Measurements from ENCODE around the gene TAF3. TPM values are rescaled to one million over a fixed set of nuclear protein-coding genes. Genes with fewer than 3 reads are reported as not detected.
A peak's percentile ranks its signal among the peaks of the same experiment; 100 is the strongest.

The TAF3 gene
- total RNA-seq, 1 donor from 2014 or later, result 11.8 TPM

GRCh38 chr10:8037199-8037801 lies 219.0 kb downstream of the TAF3 start:
- intact Hi-C loops (cut with DNase I), result no loop called here
- no peak for DNase-seq (ENCODE audit: missing footprints)
- ATAC-seq, result no peak

- no peak for DNase-seq (ENCODE audit: missing footprints)
- ATAC-seq, result no peak
- intact Hi-C loops (cut with DNase I), result no loop called here
Measured at GRCh38 chr10:8037941-8038894, 219.9 kb downstream of the TAF3 start.

GRCh38 chr10:8039321-8039881 lies 221.1 kb downstream of the TAF3 start:
- ATAC-seq, result no peak
- intact Hi-C loops (cut with DNase I), result no loop called here
- DNase-seq (ENCODE audit: missing footprints), result no peak

GRCh38 chr10:8040651-8041050 lies 222.3 kb downstream of the TAF3 start:
- DNase-seq (ENCODE audit: missing footprints) (no peak), ATAC-seq (no peak)
- intact Hi-C loops (cut with DNase I), result no loop called here

- no peak for DNase-seq (ENCODE audit: missing footprints)
- ATAC-seq, result no peak
- intact Hi-C loops (cut with DNase I), result no loop called here
Measured at GRCh38 chr10:8041284-8041991, 223.1 kb downstream of the TAF3 start.

GRCh38 chr10:8041992-8042720 lies 223.9 kb downstream of the TAF3 start:
- intact Hi-C loops (cut with DNase I), result no loop called here
- no peak for DNase-seq (ENCODE audit: missing footprints)

GRCh38 chr10:8042721-8043568 lies 224.6 kb downstream of the TAF3 start:
- no peak for DNase-seq (ENCODE audit: missing footprints)
- no peak for ATAC-seq
- intact Hi-C loops (cut with DNase I), result no loop called here

More at GRCh38 chr10:8041992-8042720, 223.9 kb downstream of the TAF3 start:
- ATAC-seq, result no peak

GRCh38 chr10:8043569-8044306 lies 225.4 kb downstream of the TAF3 start:
- intact Hi-C loops (cut with DNase I), result no loop called here
- no peak for ATAC-seq
- no peak for DNase-seq (ENCODE audit: missing footprints)

GRCh38 chr10:8044331-8044907 lies 226.1 kb downstream of the TAF3 start:
- intact Hi-C loops (cut with DNase I), result no loop called here
- no peak for ATAC-seq
- no peak for DNase-seq (ENCODE audit: missing footprints)

GRCh38 chr10:8044908-8045725 lies 226.8 kb downstream of the TAF3 start:
- intact Hi-C loops (cut with DNase I), result no loop called here
- DNase-seq (ENCODE audit: missing footprints) (no peak), ATAC-seq (peak; percentile 10)

GRCh38 chr10:8045726-8046494 lies 227.6 kb downstream of the TAF3 start:
- DNase-seq (ENCODE audit: missing footprints) (no peak), ATAC-seq (no peak)
- intact Hi-C loops (cut with DNase I), result no loop called here

- ATAC-seq (no peak), DNase-seq (ENCODE audit: missing footprints) (no peak)
- intact Hi-C loops (cut with DNase I), result no loop called here
Measured at GRCh38 chr10:8047452-8048280, 229.4 kb downstream of the TAF3 start.

- no peak for ATAC-seq
- intact Hi-C loops (cut with DNase I), result no loop called here
- DNase-seq (ENCODE audit: missing footprints), result no peak
Measured at GRCh38 chr10:8048281-8049008, 230.1 kb downstream of the TAF3 start.
